PC-3 (cell line): ENCODE results near the gene TGFBR3L. TPM values are rescaled to one million over a fixed set of nuclear protein-coding genes. Genes with fewer than 3 reads are reported as not detected.
A peak's percentile ranks its signal among the peaks of the same experiment; 100 is the strongest.

Experiments
- ATAC-seq: fragments of 200-7000 bp; cut with Tn5 transposase; 2 replicates; pipeline ENCODE4 v1.9.1; 2020; ENCODE audit warnings: mild to moderate bottlenecking, moderate library complexity
- Bru-seq: library from RNA; stranded (reverse); fragments of 400-500 nt; gene quantifications from one replicate; lab custom pipeline; 2021; lab: Mats Ljungman, UMichigan
- BruChase-seq, 2 experiments: library from RNA; stranded (reverse); fragments of 400-500 nt; gene quantifications; one replicate each; lab custom pipeline; 2021; lab: Mats Ljungman, UMichigan
- BruUV-seq: library from RNA; stranded (reverse); fragments of 400-500 nt; replicated peaks from 2 replicates; lab custom pipeline; 2021; lab: Mats Ljungman, UMichigan
- CTCF ChIA-PET: fragments of 300-600 bp; sonication (Branson Sonifier 250); formaldehyde crosslinking; loops from one replicate; lab custom pipeline; 2022; ENCODE audit warnings: antibody characterized with exemption; lab: Charles Lee
- POLR2A ChIA-PET: fragments of 300-600 bp; sonication (Branson Sonifier 250); formaldehyde crosslinking; loops from one replicate; lab custom pipeline; 2022; ENCODE audit warnings: antibody characterized with exemption; ENCODE audit not compliant: unreplicated experiment; lab: Charles Lee
- DNase-seq: peaks from one replicate; pipeline ENCODE4 v3.0.0-alpha.2; 2015
- H2AFZ ChIP-seq: fragments of 300-600 bp; sonication (generic); 2 replicates; pipeline ENCODE4 v1.6.0; 2016; ENCODE audit warnings: antibody characterized with exemption, low read length
- H3F3A ChIP-seq: fragments of 300-600 bp; sonication (generic); one replicate; pipeline ENCODE4 v1.6.0; 2017; ENCODE audit warnings: antibody characterized with exemption, low read length, control low read depth, mild to moderate bottlenecking; ENCODE audit not compliant: unreplicated experiment
- H3K27ac ChIP-seq: fragments of 300-600 bp; sonication (generic); 2 replicates; pipeline ENCODE4 v1.5.1; 2016; ENCODE audit warnings: mild to moderate bottlenecking, low read length
- H3K27me3 ChIP-seq: fragments of 300-600 bp; sonication (generic); 2 replicates; pipeline ENCODE4 v1.6.1; 2016; ENCODE audit warnings: low read length, mixed read lengths
- H3K36me3 ChIP-seq: fragments of 300-600 bp; sonication (generic); 2 replicates; pipeline ENCODE4 v1.6.1; 2016; ENCODE audit warnings: low read depth, mixed run types, low read length, mixed read lengths
- H3K4me1 ChIP-seq: fragments of 300-600 bp; sonication (generic); 2 replicates; pipeline ENCODE4 v1.5.1; 2016; ENCODE audit warnings: low read length; ENCODE audit not compliant: insufficient read depth
- H3K4me2 ChIP-seq: fragments of 300-600 bp; sonication (generic); 2 replicates; pipeline ENCODE4 v1.6.0; 2016; ENCODE audit warnings: low read length
- H3K4me3 ChIP-seq: fragments of 300-600 bp; sonication (generic); 2 replicates; pipeline ENCODE4 v1.5.1; 2016; ENCODE audit warnings: mild to moderate bottlenecking, low read length, mixed read lengths
- H3K79me2 ChIP-seq: fragments of 300-600 bp; sonication (generic); 2 replicates; pipeline ENCODE4 v1.6.1; 2017; ENCODE audit warnings: low read length, mixed read lengths
- H3K9ac ChIP-seq: fragments of 300-600 bp; sonication (generic); 2 replicates; pipeline ENCODE4 v1.6.0; 2016; ENCODE audit warnings: mild to moderate bottlenecking, low read length
- H3K9me2 ChIP-seq: fragments of 300-600 bp; sonication (generic); replicated peaks from 2 replicates; pipeline ENCODE4 v1.6.1; 2016; ENCODE audit warnings: mixed run types, low read length, mixed read lengths
- H3K9me3 ChIP-seq: fragments of 300-600 bp; sonication (generic); 2 replicates; pipeline ENCODE4 v1.6.1; 2016; ENCODE audit warnings: low read length, mixed read lengths
- H4K20me1 ChIP-seq: fragments of 300-600 bp; sonication (generic); 2 replicates; pipeline ENCODE4 v1.6.1; 2016; ENCODE audit warnings: low read length, mixed read lengths
- CTCF ChIP-seq: fragments of 300-600 bp; sonication (generic); conservative IDR thresholded peaks from 2 replicates; pipeline ENCODE4 v1.5.1; 2017; ENCODE audit warnings: antibody characterized with exemption, low read depth, mild to moderate bottlenecking, low read length
- EZH2 ChIP-seq: fragments of 300-600 bp; sonication (generic); IDR thresholded peaks from one replicate; pipeline ENCODE4 v1.6.1; 2017; ENCODE audit warnings: antibody characterized with exemption, mild to moderate bottlenecking, low read length; ENCODE audit not compliant: unreplicated experiment
- EZH2phosphoT487 ChIP-seq: fragments of 300-600 bp; sonication (generic); IDR thresholded peaks from 2 replicates; pipeline ENCODE4 v1.6.1; 2018; ENCODE audit warnings: mild to moderate bottlenecking, antibody characterized with exemption, low read length, borderline replicate concordance
- intact Hi-C: fragments of 100-400 bp; cut with micrococcal nuclease; formaldehyde crosslinking; loops from 2 replicates; pipeline ENCODE4 v1.9.0; 2023
- long read RNA-seq: library from polyadenylated mRNA; unstranded; transcript quantifications from one replicate; pipeline ENCODE4 v2.0.0, GENCODE V29; 2021; ENCODE audit not compliant: unreplicated experiment
- total RNA-seq: library from RNA; depleted of rRNA; stranded (reverse); fragments of >200 nt; gene quantifications from 2 replicates; pipeline ENCODE4 v1.2.3, GENCODE V29; 2014; rRNA removed

Gene TGFBR3L
- total RNA-seq (10.5 and 15.5 TPM in 2 replicates), Bru-seq, nascent RNA (percentile 44 among the genes with signal in this experiment), BruChase-seq, experiment 1, labeled RNA remaining after a 6-hour chase (percentile 52 among the genes with signal in this experiment), BruChase-seq, experiment 2, labeled RNA remaining after a 2-hour chase (percentile 45 among the genes with signal in this experiment)
- long read RNA-seq, partial matches to known transcripts, result 25 of 43 reads
- long read RNA-seq, other reads (novel, unspliced or antisense), result 14 of 43 reads

DNA sequence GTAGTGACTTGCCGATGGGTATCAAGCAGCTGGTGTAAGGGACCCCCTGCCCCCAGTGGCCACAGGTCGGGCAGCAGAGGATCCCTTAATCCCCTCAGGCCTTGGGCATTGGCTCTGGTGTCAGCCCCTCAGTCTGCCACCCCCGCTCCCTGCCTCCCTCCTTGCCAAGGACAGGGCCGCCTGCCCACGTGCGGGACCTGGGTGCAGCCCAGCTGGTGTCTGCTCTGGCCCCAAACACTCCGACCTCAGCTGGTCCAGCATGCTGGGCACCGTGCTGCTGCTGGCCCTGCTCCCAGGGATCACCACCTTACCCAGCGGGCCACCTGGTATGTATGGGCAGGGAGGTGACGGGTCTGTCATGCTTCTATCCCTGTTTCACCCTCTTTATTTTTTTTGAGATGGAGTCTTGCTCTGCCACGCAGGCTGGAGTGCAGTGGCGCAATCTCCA, at the start of gene TGFBR3L:
TGFBR3L (plus strand) TSS at position 233 of the 448 bp plus-strand sequence.
- no peaks in the 10 kb centered on the region for H3K9me2 ChIP-seq
- H3K36me3 ChIP-seq, result peaks cover 20% of the 10 kb centered on the region
- H3F3A ChIP-seq, result no peaks in the 10 kb centered on the region
- no peak for DNase-seq
- H3K4me3 ChIP-seq, result peak within 1 kb of the TSS; percentile 74; the same call in 1 of the 2 replicates
- no peak within 1 kb of the TSS for H3K27ac ChIP-seq
- peak within 1 kb of the TSS; percentile 90 for H3K4me2 ChIP-seq
- no peaks in the 10 kb centered on the region for H3K27me3 ChIP-seq
- peaks cover 4% of the 10 kb centered on the region; the same call in 1 of the 2 replicates for H3K79me2 ChIP-seq
- no peak within 1 kb of the TSS for H2AFZ ChIP-seq
- peaks cover 19% of the 10 kb centered on the region for H3K4me1 ChIP-seq
- no peak within 1 kb of the TSS for H3K9ac ChIP-seq
- intact Hi-C loops, result no loop called here
- CTCF ChIA-PET, result no interaction called here
- POLR2A ChIA-PET, result no interaction called here
- no peak for ATAC-seq
- no TSS peak for BruUV-seq
- no peak for TF ChIP-seq EZH2phosphoT487
- no peak for TF ChIP-seq CTCF
- no peak for TF ChIP-seq EZH2
- no peaks in the 10 kb centered on the region for H4K20me1 ChIP-seq
- no peaks in the 10 kb centered on the region for H3K9me3 ChIP-seq

GRCh38 chr19:7865262-7865911, 49.2 kb upstream of the TGFBR3L start:
- POLR2A ChIA-PET, result no interaction called here
- Histone ChIP-seq H3K79me2 (no peaks in the 10 kb centered on the region), H3K9me3 (no peaks in the 10 kb centered on the region), H3K36me3 (no peaks in the 10 kb centered on the region), H3K4me2 (no peak overlapping the region), H2AFZ (no peak overlapping the region), H3K9me2 (no peaks in the 10 kb centered on the region), H3K27me3 (no peaks in the 10 kb centered on the region), H3K27ac (no peak overlapping the region), H3K9ac (no peak overlapping the region), H3K4me1 (peaks cover 4% of the 10 kb centered on the region; the same call in 1 of the 2 replicates), H3K4me3 (no peak overlapping the region), H4K20me1 (no peaks in the 10 kb centered on the region), H3F3A (no peaks in the 10 kb centered on the region)
- no TSS peak for BruUV-seq
- no peak for ATAC-seq
- no peak for DNase-seq
- intact Hi-C loops, result no loop called here
- no peak for TF ChIP-seq EZH2phosphoT487
- no peak for TF ChIP-seq EZH2
- no peak for TF ChIP-seq CTCF
- CTCF ChIA-PET, result no interaction called here
